Peyer's patch (tissue), 4 donors: ENCODE data around the gene GLI2. TPM values are rescaled to one million over a fixed set of nuclear protein-coding genes. Genes with fewer than 3 reads are reported as not detected.
A peak's percentile ranks its signal among the peaks of the same experiment; 100 is the strongest.

Source experiments
- DNase-seq, 3 donors: peaks; one replicate each; pipeline ENCODE4 v3.0.0-alpha.2; 2017 to 2019
- H3K27ac ChIP-seq, 4 donors: fragments of 200-600 bp; sonication (generic); one replicate each; pipeline ENCODE4 v1.5.1; 2016 to 2019
- H3K27me3 ChIP-seq, 2 donors: fragments of 200-600 bp; sonication (generic); one replicate each; pipeline ENCODE4 v1.5.1; 2019
- H3K36me3 ChIP-seq, 3 donors: fragments of 200-600 bp; sonication (generic); one replicate each; pipeline ENCODE4 v1.5.1; 2016 to 2019
- H3K4me1 ChIP-seq, 4 donors: fragments of 200-600 bp; sonication (generic); one replicate each; pipeline ENCODE4 v1.5.1; 2016 to 2019
- H3K4me3 ChIP-seq, 4 donors: fragments of 200-600 bp; sonication (generic); 1 replicate in 3 of 4; 2 replicates in 1 of 4; pipeline ENCODE4 v1.5.1; 2016 to 2019; ENCODE audit warnings: mild to moderate bottlenecking in 1 of 4
- H3K9me3 ChIP-seq, 4 donors: fragments of 200-600 bp; sonication (generic); one replicate each; pipeline ENCODE4 v1.5.1; 2016 to 2019; ENCODE audit warnings: mild to moderate bottlenecking in 1 of 4
- CTCF ChIP-seq, 6 experiments: fragments of 450-650 bp in 4 of 6; fragments of 200-600 bp in 2 of 6; sonication (generic) in 1 of 6; IDR thresholded peaks; one replicate each; pipeline ENCODE4 v1.5.1; 2017 to 2019; ENCODE audit warnings: antibody characterized with exemption in 6 of 6, mild to moderate bottlenecking in 3 of 6, moderate library complexity in 1 of 6
- POLR2A ChIP-seq, 2 donors: fragments of 450-650 bp; IDR thresholded peaks; one replicate each; pipeline ENCODE4 v1.5.1; 2017; ENCODE audit warnings: antibody characterized with exemption in 2 of 2, mild to moderate bottlenecking in 2 of 2, moderate library complexity in 2 of 2
- total RNA-seq, 4 donors: library from RNA; depleted of rRNA; stranded (reverse); fragments of >200 nt; gene quantifications; one replicate each; pipeline ENCODE4 v1.1.0, GENCODE V29; 2016

The GLI2 gene
- total RNA-seq, 4 donors from 2014 or later = 0.18 to 5.8 (median 0.94) TPM

- peak in 2 of 3 donors; percentile 21 to 46 for DNase-seq
- TF ChIP-seq CTCF (IDR thresholded peaks at IDR 0.05) = no peak
- TF ChIP-seq POLR2A (IDR thresholded peaks at IDR 0.05) = no peak
- Histone ChIP-seq H3K9me3 (no peaks in the 10 kb centered on the region), H3K27me3 (no peaks in the 10 kb centered on the region), H3K27ac (no peak overlapping the region), H3K4me1 (peaks cover 0 to 18% (median 0%) of the 10 kb centered on the region in 4 donors), H3K36me3 (no peaks in the 10 kb centered on the region), H3K4me3 (no peak overlapping the region)
These were observed 24.9 kb downstream of the GLI2 start for GRCh38 chr2:120760446-120761135.

- TF ChIP-seq CTCF (IDR thresholded peaks at IDR 0.05) = no peak
- no peak for TF ChIP-seq POLR2A (IDR thresholded peaks at IDR 0.05)
- Histone ChIP-seq H3K9me3 (no peaks in the 10 kb centered on the region), H3K27me3 (no peaks in the 10 kb centered on the region), H3K4me1 (peaks cover 0 to 22% (median 0%) of the 10 kb centered on the region in 4 donors), H3K27ac (no peak overlapping the region), H3K4me3 (no peak overlapping the region), H3K36me3 (no peaks in the 10 kb centered on the region)
- DNase-seq = peak in 2 of 3 donors; percentile 30 to 34
These were observed 25.6 kb downstream of the GLI2 start for GRCh38 chr2:120761164-120761861.

GRCh38 chr2:120761911-120762310 is 26.2 kb downstream of the GLI2 start:
- no peaks in the 10 kb centered on the region for H3K27me3 ChIP-seq
- no peak for TF ChIP-seq POLR2A (IDR thresholded peaks at IDR 0.05)
- TF ChIP-seq CTCF (IDR thresholded peaks at IDR 0.05) = no peak
- no peak overlapping the region for H3K4me3 ChIP-seq
- H3K36me3 ChIP-seq = no peaks in the 10 kb centered on the region
- H3K4me1 ChIP-seq = peaks cover 0 to 22% (median 0%) of the 10 kb centered on the region in 4 donors
- H3K9me3 ChIP-seq = no peaks in the 10 kb centered on the region
- H3K27ac ChIP-seq = no peak overlapping the region
- peak in 1 of 3 donors; percentile 22 for DNase-seq

GRCh38 chr2:120762341-120763061 is 26.8 kb downstream of the GLI2 start:
- Histone ChIP-seq H3K27ac (no peak overlapping the region), H3K36me3 (no peaks in the 10 kb centered on the region), H3K4me3 (no peak overlapping the region), H3K27me3 (no peaks in the 10 kb centered on the region), H3K4me1 (peaks cover 0 to 20% (median 0%) of the 10 kb centered on the region in 4 donors), H3K9me3 (no peaks in the 10 kb centered on the region)
- TF ChIP-seq CTCF (IDR thresholded peaks at IDR 0.05) (no peak), POLR2A (IDR thresholded peaks at IDR 0.05) (no peak)
- DNase-seq = peak in 2 of 3 donors; percentile 24 to 27

GRCh38 chr2:120763508-120763907 is 27.8 kb downstream of the GLI2 start:
- Histone ChIP-seq H3K4me1 (peaks cover 0 to 15% (median 0%) of the 10 kb centered on the region in 4 donors), H3K4me3 (no peak overlapping the region), H3K27ac (no peak overlapping the region), H3K27me3 (no peaks in the 10 kb centered on the region), H3K9me3 (no peaks in the 10 kb centered on the region), H3K36me3 (no peaks in the 10 kb centered on the region)
- peak in 2 of 3 donors; percentile 46 to 50 for DNase-seq
- TF ChIP-seq POLR2A (IDR thresholded peaks at IDR 0.05) (no peak), CTCF (IDR thresholded peaks at IDR 0.05) (no peak)
